GM19463 (cell line): ENCODE data around the gene ADAMTS4.

Experiments
- ATAC-seq: cut with Tn5 transposase; IDR thresholded peaks from one replicate; pipeline ENCODE4 v1.9.1; 2021; ENCODE audit warnings: mild to moderate bottlenecking, moderate library complexity; ENCODE audit not compliant: unreplicated experiment

ADAMTS4 gene

DNA sequence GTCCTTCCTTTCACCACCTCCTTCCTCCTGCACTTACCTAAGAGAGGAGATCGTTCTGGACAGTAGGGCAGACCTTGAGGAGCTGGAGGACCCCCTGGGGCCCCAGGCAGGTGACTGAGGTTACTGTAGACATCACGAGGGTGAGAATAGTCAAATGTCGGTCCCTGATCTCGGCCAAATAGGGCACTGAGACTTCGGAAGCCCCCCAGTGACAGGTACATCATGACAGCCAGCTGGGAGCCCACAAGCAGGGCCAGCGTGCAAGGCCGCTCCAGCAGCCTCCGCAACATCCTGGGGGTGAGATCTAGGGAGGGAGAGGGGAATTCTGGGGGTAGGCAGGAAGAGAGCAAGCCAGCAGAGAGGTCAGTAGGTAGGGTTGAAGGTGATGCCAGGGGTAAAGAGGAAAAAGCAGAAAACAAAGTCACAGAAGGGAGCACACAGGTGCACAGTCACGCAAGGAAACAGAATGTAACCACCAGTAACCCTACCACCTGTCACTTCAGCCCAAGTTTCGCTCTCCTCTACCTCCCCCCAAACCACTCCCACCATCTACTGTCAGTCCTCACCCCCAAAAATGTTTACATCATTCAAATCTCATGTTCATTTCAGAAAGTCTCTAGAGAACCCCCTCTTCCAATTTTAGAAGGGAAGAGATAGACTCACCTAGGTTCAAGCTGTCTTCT is 22.9 kb downstream of the ADAMTS4 start:
- ATAC-seq, result no peak

- no peak for ATAC-seq
These were observed 23.9 kb downstream of the ADAMTS4 start for GRCh38 chr1:161174911-161175310.

DNA sequence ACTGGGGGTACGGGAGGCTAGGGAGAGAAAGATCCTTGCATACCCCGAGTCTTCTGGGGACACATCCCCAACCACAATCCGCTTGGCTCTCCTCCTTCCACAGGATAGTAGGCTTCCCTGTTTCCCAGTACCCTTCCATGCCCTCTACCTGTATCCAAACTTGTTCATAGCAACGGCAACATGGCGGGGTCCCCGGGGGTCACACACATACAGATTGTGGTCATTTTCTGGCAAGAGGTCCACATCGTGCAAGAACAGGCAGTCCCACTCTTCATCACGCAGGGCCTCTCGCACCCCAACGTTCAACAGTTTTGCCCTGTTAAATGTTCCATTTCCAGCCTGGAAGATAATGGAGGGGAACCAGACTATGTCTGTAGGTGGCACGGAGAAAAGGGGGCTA is 25.1 kb downstream of the ADAMTS4 start:
- ATAC-seq, result no peak

GRCh38 chr1:161172776-161173376 is 26.0 kb downstream of the ADAMTS4 start:
- ATAC-seq, result no peak

DNA sequence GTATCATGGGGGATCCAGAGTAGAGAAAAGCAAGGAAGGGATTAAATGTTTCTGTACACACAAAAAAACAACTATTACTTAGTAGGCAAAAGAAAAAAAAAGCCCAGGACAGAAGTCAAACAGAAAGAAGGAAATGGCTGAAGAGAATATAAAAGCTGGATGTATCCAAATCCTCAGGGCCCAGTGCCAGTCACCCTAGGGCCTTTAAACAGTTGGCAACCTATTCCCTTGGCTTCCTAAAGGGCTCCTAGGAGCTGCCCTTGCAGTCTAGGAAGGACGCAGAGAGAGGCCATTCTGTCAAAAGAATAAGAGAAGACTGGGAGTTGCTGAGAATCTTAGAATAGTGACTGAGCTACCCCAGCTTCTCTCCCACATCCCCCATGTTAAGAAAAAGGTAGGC is 26.5 kb downstream of the ADAMTS4 start:
- ATAC-seq, result no peak

- ATAC-seq, result no peak
These were observed 27.2 kb downstream of the ADAMTS4 start for GRCh38 chr1:161171696-161172095.

DNA sequence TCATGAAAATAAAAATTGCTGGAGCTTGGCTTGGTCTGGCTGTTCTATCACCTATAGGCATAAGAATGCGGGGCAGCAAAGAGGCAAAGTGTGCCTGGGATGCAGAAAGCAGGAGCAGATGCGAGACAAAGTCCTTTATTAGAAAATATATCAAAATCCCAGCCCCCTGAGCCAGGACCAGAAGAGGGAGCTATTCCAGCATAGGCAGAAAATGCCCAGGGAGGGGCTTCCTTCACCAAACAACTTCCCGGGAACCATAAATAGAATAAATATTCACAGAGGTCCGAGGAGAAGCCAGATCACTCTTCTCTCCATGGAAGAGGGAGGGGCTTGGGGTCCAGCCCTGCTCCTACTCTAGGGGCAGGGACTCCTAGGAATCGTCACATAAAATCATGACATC is 27.7 kb downstream of the ADAMTS4 start:
- ATAC-seq, result no peak

DNA sequence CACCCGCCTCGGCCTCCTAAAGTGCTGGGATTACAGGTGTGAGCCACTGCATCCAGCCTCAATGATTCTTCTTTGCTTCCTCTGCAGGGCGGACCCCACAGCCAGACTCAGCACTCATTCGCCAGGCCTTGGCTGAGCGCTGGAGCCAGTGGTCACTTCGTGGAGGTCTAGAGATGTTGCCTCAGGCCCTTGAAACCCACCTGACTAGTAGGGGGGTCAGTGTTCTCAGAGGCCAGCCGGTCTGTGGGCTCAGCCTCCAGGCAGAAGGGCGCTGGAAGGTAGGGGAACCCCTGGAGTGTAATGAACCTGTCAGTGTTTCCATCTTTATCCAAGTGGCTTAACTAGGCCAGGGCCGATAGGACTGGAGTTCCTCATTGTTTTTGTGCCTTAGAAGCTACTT is 29.9 kb downstream of the ADAMTS4 start:
- ATAC-seq, result no peak

GRCh38 chr1:161166669-161167548 is 31.9 kb downstream of the ADAMTS4 start:
- no peak for ATAC-seq

DNA sequence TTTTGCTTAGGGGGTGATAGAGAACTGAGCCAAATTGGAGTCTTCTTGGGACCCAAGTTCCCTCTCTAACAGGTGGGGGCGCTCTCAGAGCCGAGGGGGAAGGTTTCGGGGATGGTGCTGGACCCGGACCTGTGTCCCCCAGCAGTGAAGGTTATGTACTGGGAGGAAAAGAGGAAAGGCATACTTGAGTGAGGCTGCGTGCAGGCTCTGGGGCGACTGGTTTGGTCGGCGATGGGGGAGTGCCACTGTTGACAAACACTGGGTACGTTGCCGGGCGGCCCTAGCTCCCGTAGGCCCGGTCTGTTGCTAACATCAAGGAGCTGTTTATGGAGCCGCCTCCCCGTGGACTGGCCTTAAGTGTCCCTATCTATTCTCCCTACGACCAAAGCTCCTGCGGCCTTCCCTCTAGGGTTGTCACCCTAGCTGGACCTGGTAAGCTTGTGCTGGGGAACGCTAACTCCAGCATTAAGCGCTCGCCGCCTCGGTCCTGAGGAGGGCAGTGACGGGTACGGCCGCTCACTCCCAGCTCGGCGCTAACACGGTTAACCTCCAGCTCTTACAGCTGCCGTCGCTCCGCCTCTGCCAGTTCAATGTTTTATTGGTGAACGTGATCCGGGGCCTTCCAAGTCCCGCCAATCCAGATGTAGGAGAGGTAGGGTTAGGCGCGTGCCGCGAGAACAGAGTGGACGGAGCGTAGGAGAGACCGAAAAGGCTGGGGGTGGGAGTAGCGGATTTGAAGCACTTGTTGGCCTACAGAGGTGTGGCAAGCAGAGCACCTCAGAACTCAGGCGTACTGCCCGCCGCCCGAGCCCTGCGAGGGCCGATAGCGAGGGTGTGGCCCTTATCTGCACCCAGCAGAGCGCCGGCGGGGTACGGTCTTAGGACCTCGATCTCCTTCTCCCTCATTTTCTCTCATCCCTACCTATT is 32.8 kb downstream of the ADAMTS4 start, which contains the start of gene PPOX:
PPOX (plus strand) TSS at position 685 of the 927 bp plus-strand sequence. CDS start 422 bp downstream, outside the sequence.
- peak; percentile 95 for ATAC-seq

DNA sequence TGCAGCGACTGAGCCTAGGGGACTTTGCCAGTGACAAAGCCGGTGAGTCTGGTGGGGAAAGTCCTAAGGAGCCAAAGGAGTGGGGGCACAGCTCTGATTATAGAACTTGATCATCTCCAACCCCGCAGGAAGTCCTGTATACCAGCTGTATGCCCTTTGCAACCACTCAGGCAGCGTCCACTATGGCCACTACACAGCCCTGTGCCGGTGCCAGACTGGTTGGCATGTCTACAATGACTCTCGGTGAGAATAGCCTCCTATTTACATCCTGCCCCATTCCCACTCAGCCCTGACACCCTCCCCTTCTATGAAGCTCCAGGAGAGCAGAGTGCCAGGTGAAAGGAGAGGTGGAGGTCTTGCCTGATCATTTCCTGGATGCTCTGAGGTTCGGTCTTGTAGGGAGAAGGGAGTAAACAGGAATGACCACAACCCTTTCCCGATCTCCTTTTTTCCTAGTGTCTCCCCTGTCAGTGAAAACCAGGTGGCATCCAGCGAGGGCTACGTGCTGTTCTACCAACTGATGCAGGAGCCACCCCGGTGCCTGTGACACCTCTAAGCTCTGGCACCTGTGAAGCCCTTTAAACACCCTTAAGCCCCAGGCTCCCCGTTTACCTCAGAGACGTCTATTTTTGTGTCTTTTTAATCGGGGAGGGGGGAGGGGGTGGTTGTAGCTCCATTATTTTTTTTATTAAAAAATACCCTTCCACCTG is 33.8 kb downstream of the ADAMTS4 start:
- ATAC-seq, result no peak

GRCh38 chr1:161163793-161164192 is 35.1 kb downstream of the ADAMTS4 start:
- no peak for ATAC-seq

DNA sequence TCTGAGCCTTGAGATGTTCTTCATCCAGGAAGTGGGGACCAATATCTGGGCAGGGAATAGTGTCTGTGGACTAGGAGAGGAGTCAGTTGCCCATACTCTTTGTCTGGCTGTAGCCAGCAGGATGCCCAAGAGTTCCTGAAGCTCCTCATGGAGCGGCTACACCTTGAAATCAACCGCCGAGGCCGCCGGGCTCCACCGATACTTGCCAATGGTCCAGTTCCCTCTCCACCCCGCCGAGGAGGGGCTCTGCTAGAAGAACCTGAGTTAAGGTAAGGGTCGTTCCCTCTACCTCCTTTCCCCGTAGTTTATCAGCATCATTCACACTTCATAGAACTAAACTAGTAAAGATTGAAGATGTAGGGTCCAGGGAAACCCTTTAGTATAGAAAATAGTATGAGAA is 36.0 kb downstream of the ADAMTS4 start:
- ATAC-seq, result no peak

DNA sequence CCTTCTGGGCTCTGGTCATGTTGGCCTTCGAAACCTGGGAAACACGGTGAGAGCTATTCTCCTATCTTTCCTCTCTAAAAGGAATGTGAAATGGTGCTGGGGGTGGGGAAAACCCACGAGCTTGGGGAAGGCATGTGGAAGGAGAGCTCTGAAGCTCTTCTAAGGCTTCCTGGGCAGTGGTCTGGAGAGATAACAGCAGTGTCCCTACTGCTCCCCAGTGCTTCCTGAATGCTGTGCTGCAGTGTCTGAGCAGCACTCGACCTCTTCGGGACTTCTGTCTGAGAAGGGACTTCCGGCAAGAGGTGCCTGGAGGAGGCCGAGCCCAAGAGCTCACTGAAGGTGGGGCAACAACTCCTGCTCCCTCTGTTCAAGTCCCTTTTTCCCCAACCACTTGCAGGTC is 36.8 kb downstream of the ADAMTS4 start:
- no peak for ATAC-seq

GRCh38 chr1:161161652-161162051 is 37.2 kb downstream of the ADAMTS4 start:
- no peak for ATAC-seq

DNA sequence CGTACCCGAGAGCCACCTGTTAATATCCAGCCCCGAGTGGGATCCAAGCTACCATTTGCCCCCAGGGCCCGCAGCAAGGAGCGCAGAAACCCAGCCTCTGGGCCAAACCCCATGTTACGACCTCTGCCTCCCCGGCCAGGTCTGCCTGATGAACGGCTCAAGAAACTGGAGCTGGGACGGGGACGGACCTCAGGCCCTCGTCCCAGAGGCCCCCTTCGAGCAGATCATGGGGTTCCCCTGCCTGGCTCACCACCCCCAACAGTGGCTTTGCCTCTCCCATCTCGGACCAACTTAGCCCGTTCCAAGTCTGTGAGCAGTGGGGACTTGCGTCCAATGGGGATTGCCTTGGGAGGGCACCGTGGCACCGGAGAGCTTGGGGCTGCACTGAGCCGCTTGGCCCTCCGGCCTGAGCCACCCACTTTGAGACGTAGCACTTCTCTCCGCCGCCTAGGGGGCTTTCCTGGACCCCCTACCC is 38.1 kb downstream of the ADAMTS4 start:
- ATAC-seq, result no peak

GRCh38 chr1:161159913-161160243 is 39.0 kb downstream of the ADAMTS4 start:
- no peak for ATAC-seq

DNA sequence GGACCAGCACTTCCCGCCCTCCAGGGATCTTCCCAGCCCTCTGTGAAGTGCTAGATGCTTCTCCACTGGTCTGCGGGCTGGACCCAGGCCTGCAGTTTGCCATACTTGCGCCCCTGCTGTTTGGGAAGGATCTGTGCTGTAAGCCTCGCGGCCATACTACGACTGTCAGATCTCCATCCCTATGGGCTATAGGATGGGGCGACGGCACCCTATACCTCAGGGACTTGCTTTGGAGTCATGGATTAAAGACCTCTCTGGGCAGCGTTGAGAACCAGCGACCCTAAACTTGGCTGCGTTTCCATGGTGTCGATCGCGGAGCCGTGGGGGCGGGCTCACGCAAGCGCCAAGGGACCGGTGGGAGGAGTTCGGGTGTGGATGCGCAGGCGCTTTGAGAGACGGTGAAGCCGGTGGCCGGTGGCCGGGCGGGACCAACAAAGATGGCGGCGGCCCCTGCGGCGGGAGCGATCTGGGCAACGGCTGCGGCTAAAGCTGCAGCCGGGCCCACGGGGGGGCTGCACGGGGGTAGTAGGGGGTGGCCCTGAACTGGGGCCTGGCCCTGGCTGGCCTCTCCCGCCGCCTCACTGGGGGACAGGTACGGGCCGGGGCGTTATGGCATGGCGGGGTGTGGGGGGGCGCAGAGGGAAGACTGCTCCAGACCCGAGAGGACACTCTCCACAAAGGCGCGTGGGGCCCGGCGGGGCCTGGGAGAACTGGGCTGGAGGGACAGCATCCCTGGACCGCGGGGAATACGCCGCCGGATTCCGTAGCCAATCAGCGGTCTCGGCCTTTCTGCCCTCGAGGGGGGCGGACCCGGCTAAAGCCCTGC is 39.6 kb downstream of the ADAMTS4 start, which contains the start of gene USP21:
USP21 (plus strand) TSS at position 414 of the 826 bp plus-strand sequence. CDS start 1,141 bp downstream, outside the sequence.
- ATAC-seq, result peak; percentile 91
